Measurements from ENCODE around the gene ARHGAP9. TPM values are rescaled to one million over a fixed set of nuclear protein-coding genes. Genes with fewer than 3 reads are reported as not detected.

ARHGAP9 gene
- total RNA-seq, 2 experiments from 2014 or later: 243 to 248 TPM

- ChIA-PET CTCF (interaction anchor here (0.5 to 4.7 kb wide), 16 partner anchors 10 to 252 kb away, joined by 3 to 57 read pairs (median 6); partner anchors contain the start of genes GLI1, INHBE and MARS1), POLR2A (interaction anchor here (0.6 to 8.0 kb wide), 9 partner anchors 8 to 108 kb away, joined by 3 to 74 read pairs (median 11); partner anchors contain the start of genes DDIT3, GLI1 and MARS1)
- Mint-ChIP-seq H3K27me3 (ENCODE audit: low read depth) (no peaks in the 10 kb centered on the region), H3K36me3 (ENCODE audit: low read depth) (peaks cover 63% of the 10 kb centered on the region), H3K4me3 (peak overlapping the region; percentile 96), H3K27ac (peak overlapping the region; percentile 99), H3K4me1 (ENCODE audit: low read depth) (peaks cover 79% of the 10 kb centered on the region), H3K9me3 (ENCODE audit: insufficient read depth) (no peaks in the 10 kb centered on the region)
- DNase-seq: peak; percentile 79
- ATAC-seq: peak; percentile 13
Measured at GRCh38 chr12:57476162-57476992, 3.3 kb downstream of the ARHGAP9 start.

GRCh38 chr12:57475271-57476161 is 4.2 kb downstream of the ARHGAP9 start:
- POLR2A ChIA-PET: interaction anchor here (0.6 to 8.0 kb wide), 5 partner anchors 10 to 109 kb away, joined by 3 to 74 read pairs (median 7); partner anchors contain the start of genes GLI1 and MARS1
- ATAC-seq (no peak), DNase-seq (no peak)
- peaks cover 70% of the 10 kb centered on the region for H3K36me3 Mint-ChIP-seq (ENCODE audit: low read depth)
- H3K4me1 Mint-ChIP-seq (ENCODE audit: low read depth): peaks cover 75% of the 10 kb centered on the region
- H3K27me3 Mint-ChIP-seq (ENCODE audit: low read depth): no peaks in the 10 kb centered on the region
- peak overlapping the region; percentile 99 for H3K27ac Mint-ChIP-seq
- CTCF ChIA-PET: interaction anchor here (0.6 to 4.7 kb wide), 9 partner anchors 10 to 45 kb away, joined by 3 to 57 read pairs (median 11); partner anchors contain the start of genes DDIT3, GLI1 and MARS1
- H3K4me3 Mint-ChIP-seq: peak overlapping the region; percentile 96
- H3K9me3 Mint-ChIP-seq (ENCODE audit: insufficient read depth): no peaks in the 10 kb centered on the region

GRCh38 chr12:57474862-57475261 is 4.8 kb downstream of the ARHGAP9 start:
- POLR2A ChIA-PET: interaction anchor here (1.1 to 8.0 kb wide), 3 partner anchors 9 to 45 kb away, joined by 3 to 74 read pairs (median 6); partner anchors contain the start of genes DDIT3 and GLI1
- Mint-ChIP-seq H3K4me1 (ENCODE audit: low read depth) (peaks cover 69% of the 10 kb centered on the region), H3K4me3 (peak overlapping the region; percentile 48), H3K36me3 (ENCODE audit: low read depth) (peaks cover 74% of the 10 kb centered on the region), H3K9me3 (ENCODE audit: insufficient read depth) (no peaks in the 10 kb centered on the region), H3K27me3 (ENCODE audit: low read depth) (no peaks in the 10 kb centered on the region), H3K27ac (peak overlapping the region; percentile 14)
- ATAC-seq (no peak), DNase-seq (no peak)
- CTCF ChIA-PET: interaction anchor here (4.1 to 4.6 kb wide), 2 partner anchors 12 to 16 kb away, joined by 24 to 48 read pairs; partner anchors contain the start of gene GLI1

GRCh38 chr12:57474430-57474829 is 5.2 kb downstream of the ARHGAP9 start:
- ChIA-PET POLR2A (interaction anchor here (1.1 to 8.0 kb wide), 3 partner anchors 9 to 46 kb away, joined by 3 to 74 read pairs (median 6); partner anchors contain the start of genes DDIT3 and GLI1), CTCF (interaction anchor here (4.1 to 4.6 kb wide), 2 partner anchors 12 to 16 kb away, joined by 24 to 48 read pairs; partner anchors contain the start of gene GLI1)
- Mint-ChIP-seq H3K9me3 (ENCODE audit: insufficient read depth) (no peaks in the 10 kb centered on the region), H3K4me3 (peak overlapping the region; percentile 48), H3K36me3 (ENCODE audit: low read depth) (peaks cover 78% of the 10 kb centered on the region), H3K27me3 (ENCODE audit: low read depth) (no peaks in the 10 kb centered on the region), H3K27ac (peak overlapping the region; percentile 14), H3K4me1 (ENCODE audit: low read depth) (peaks cover 69% of the 10 kb centered on the region)
- DNase-seq: no peak
- no peak for ATAC-seq

- Mint-ChIP-seq H3K27me3 (ENCODE audit: low read depth) (no peaks in the 10 kb centered on the region), H3K4me3 (peak overlapping the region; percentile 48), H3K36me3 (ENCODE audit: low read depth) (peaks cover 83% of the 10 kb centered on the region), H3K9me3 (ENCODE audit: insufficient read depth) (no peaks in the 10 kb centered on the region), H3K4me1 (ENCODE audit: low read depth) (peaks cover 64% of the 10 kb centered on the region), H3K27ac (no peak overlapping the region)
- ChIA-PET POLR2A (interaction anchor here (0.8 to 1.4 kb wide), 2 partner anchors 15 to 46 kb away, joined by 3 to 6 read pairs; partner anchors contain the start of gene DDIT3), CTCF (interaction anchor here (0.9 to 4.6 kb wide), 3 partner anchors 12 to 15 kb away, joined by 3 to 48 read pairs (median 24); partner anchors contain the start of gene GLI1)
- ATAC-seq: no peak
- DNase-seq: no peak
Measured at GRCh38 chr12:57473886-57474285, 5.8 kb downstream of the ARHGAP9 start.

- ChIA-PET POLR2A (interaction anchor here (0.8 to 1.4 kb wide), 2 partner anchors 15 to 47 kb away, joined by 3 to 6 read pairs; partner anchors contain the start of gene DDIT3), CTCF (interaction anchor here (0.9 to 4.6 kb wide), 3 partner anchors 11 to 15 kb away, joined by 3 to 48 read pairs (median 24); partner anchors contain the start of gene GLI1)
- peak overlapping the region; percentile 7 for H3K27ac Mint-ChIP-seq
- peaks cover 80% of the 10 kb centered on the region for H3K36me3 Mint-ChIP-seq (ENCODE audit: low read depth)
- peaks cover 59% of the 10 kb centered on the region for H3K4me1 Mint-ChIP-seq (ENCODE audit: low read depth)
- H3K9me3 Mint-ChIP-seq (ENCODE audit: insufficient read depth): no peaks in the 10 kb centered on the region
- DNase-seq (no peak), ATAC-seq (no peak)
- no peak overlapping the region for H3K4me3 Mint-ChIP-seq
- H3K27me3 Mint-ChIP-seq (ENCODE audit: low read depth): no peaks in the 10 kb centered on the region
Measured at GRCh38 chr12:57473392-57473791, 6.3 kb downstream of the ARHGAP9 start.

- ChIA-PET CTCF (interaction anchor here (3.0 to 5.2 kb wide), 3 partner anchors 8 to 14 kb away, joined by 8 to 24 read pairs (median 23); partner anchors contain the start of genes ARHGAP9 and GLI1), POLR2A (interaction anchor here (2.8 kb wide), 1 partner anchor 10 kb away, joined by 11 read pairs; no protein-coding TSS in a partner anchor)
- DNase-seq: no peak
- no peak overlapping the region for H3K4me3 Mint-ChIP-seq
- no peaks in the 10 kb centered on the region for H3K9me3 Mint-ChIP-seq (ENCODE audit: insufficient read depth)
- H3K4me1 Mint-ChIP-seq (ENCODE audit: low read depth): peaks cover 50% of the 10 kb centered on the region
- no peak overlapping the region for H3K27ac Mint-ChIP-seq
- ATAC-seq: no peak
- H3K27me3 Mint-ChIP-seq (ENCODE audit: low read depth): no peaks in the 10 kb centered on the region
- H3K36me3 Mint-ChIP-seq (ENCODE audit: low read depth): peaks cover 82% of the 10 kb centered on the region
Measured at GRCh38 chr12:57472391-57472790, 7.3 kb downstream of the ARHGAP9 start.

- CTCF ChIA-PET: interaction anchor here (3.0 to 5.2 kb wide), 3 partner anchors 9 to 13 kb away, joined by 8 to 24 read pairs (median 23); partner anchors contain the start of genes ARHGAP9 and GLI1
- no peaks in the 10 kb centered on the region for H3K9me3 Mint-ChIP-seq (ENCODE audit: insufficient read depth)
- POLR2A ChIA-PET: interaction anchor here (2.8 kb wide), 1 partner anchor 10 kb away, joined by 11 read pairs; no protein-coding TSS in a partner anchor
- no peak for ATAC-seq
- H3K27me3 Mint-ChIP-seq (ENCODE audit: low read depth): no peaks in the 10 kb centered on the region
- no peak overlapping the region for H3K27ac Mint-ChIP-seq
- H3K36me3 Mint-ChIP-seq (ENCODE audit: low read depth): peaks cover 81% of the 10 kb centered on the region
- no peak for DNase-seq
- H3K4me1 Mint-ChIP-seq (ENCODE audit: low read depth): peaks cover 51% of the 10 kb centered on the region
- H3K4me3 Mint-ChIP-seq: no peak overlapping the region
Measured at GRCh38 chr12:57471661-57472060, 8.0 kb downstream of the ARHGAP9 start.

GRCh38 chr12:57470970-57471656 is 8.6 kb downstream of the ARHGAP9 start:
- H3K9me3 Mint-ChIP-seq (ENCODE audit: insufficient read depth): no peaks in the 10 kb centered on the region
- H3K4me3 Mint-ChIP-seq: no peak overlapping the region
- no peak for ATAC-seq
- POLR2A ChIA-PET: interaction anchor here (0.5 to 2.8 kb wide), 2 partner anchors 9 to 359 kb away, joined by 3 to 11 read pairs; no protein-coding TSS in a partner anchor
- H3K4me1 Mint-ChIP-seq (ENCODE audit: low read depth): peaks cover 47% of the 10 kb centered on the region
- CTCF ChIA-PET: interaction anchor here (3.0 to 5.2 kb wide), 3 partner anchors 9 to 12 kb away, joined by 8 to 24 read pairs (median 23); partner anchors contain the start of genes ARHGAP9 and GLI1
- no peaks in the 10 kb centered on the region for H3K27me3 Mint-ChIP-seq (ENCODE audit: low read depth)
- peaks cover 75% of the 10 kb centered on the region for H3K36me3 Mint-ChIP-seq (ENCODE audit: low read depth)
- no peak overlapping the region for H3K27ac Mint-ChIP-seq
- DNase-seq: no peak

Measured in activated CD8-positive, alpha-beta T cell treated with anti-CD3 and anti-CD28 coated beads, Interleukin-2, amount 10 ng/mL, durations not matched to agents 7 days and 5 days (primary cell).